Stomach (tissue), 4 donors: ENCODE results near the gene MAPK7.

Experiments
- EP300 ChIP-seq: sonication (generic); formaldehyde crosslinking; IDR thresholded peaks from one replicate; pipeline ENCODE4 v1.6.1; 2017; ENCODE audit warnings: antibody characterized with exemption
- TF ChIP-seq, protein P1 (sequence below), 7 experiments: fragments of 450-650 bp in 4 of 7; fragments of 200-600 bp in 3 of 7; sonication (generic) in 3 of 7; IDR thresholded peaks; one replicate each; pipeline ENCODE4 v1.5.1; 2016 to 2019; ENCODE audit warnings: antibody characterized with exemption in 7 of 7, control low read depth in 2 of 7, mild to moderate bottlenecking in 1 of 7

DNA sequence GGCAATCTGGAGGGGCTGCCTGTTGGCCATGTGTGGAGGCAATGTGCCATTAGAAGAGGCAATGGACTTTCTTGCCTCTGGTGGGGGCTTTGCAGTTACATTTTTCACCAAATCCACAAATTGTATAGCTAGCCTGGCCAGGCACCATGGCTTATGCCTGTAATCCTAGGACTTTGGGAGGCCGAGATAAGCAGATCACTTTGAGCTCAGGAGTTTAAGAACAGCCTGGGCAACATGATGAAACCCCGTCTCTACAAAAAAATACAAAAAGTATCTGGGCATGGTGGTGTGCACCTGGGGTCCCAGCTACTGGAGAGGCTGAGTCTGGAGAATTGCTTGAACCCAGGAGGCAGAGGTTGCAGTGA, 30.0 kb downstream of the MAPK7 start:
- no peak for TF ChIP-seq EP300
- TF ChIP-seq, protein P1, sequence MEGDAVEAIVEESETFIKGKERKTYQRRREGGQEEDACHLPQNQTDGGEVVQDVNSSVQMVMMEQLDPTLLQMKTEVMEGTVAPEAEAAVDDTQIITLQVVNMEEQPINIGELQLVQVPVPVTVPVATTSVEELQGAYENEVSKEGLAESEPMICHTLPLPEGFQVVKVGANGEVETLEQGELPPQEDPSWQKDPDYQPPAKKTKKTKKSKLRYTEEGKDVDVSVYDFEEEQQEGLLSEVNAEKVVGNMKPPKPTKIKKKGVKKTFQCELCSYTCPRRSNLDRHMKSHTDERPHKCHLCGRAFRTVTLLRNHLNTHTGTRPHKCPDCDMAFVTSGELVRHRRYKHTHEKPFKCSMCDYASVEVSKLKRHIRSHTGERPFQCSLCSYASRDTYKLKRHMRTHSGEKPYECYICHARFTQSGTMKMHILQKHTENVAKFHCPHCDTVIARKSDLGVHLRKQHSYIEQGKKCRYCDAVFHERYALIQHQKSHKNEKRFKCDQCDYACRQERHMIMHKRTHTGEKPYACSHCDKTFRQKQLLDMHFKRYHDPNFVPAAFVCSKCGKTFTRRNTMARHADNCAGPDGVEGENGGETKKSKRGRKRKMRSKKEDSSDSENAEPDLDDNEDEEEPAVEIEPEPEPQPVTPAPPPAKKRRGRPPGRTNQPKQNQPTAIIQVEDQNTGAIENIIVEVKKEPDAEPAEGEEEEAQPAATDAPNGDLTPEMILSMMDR (IDR thresholded peaks at IDR 0.05): no peak
